Anterior cingulate cortex (tissue), 58 donors: Measurements from ENCODE around the gene CDNF.

Experiments used
- DNase-seq, 58 donors: peaks; one replicate each; lab custom pipeline; 2025; lab: John Stamatoyannopoulos, UW

CDNF gene

DNA sequence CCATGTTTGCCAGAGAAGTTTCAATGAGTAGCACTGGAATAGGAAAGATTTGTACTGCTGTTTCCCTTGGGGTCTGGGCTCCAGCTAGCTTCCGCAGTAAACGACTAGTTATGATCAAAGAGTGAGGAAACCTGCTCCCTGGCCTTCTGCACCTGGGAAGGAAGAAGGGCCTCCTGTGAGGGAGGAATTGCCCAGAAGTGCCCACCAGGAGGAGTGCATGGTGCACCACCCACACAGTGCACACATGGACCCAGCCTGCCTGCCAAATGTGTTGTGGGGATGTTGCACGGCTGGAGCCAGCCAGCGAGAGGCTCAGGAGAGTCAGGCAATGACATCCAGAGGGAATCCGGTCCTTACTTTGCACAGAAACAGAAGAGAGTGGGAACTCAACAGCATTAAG is 36.1 kb downstream of the CDNF start:
- DNase-seq: no peak

DNA sequence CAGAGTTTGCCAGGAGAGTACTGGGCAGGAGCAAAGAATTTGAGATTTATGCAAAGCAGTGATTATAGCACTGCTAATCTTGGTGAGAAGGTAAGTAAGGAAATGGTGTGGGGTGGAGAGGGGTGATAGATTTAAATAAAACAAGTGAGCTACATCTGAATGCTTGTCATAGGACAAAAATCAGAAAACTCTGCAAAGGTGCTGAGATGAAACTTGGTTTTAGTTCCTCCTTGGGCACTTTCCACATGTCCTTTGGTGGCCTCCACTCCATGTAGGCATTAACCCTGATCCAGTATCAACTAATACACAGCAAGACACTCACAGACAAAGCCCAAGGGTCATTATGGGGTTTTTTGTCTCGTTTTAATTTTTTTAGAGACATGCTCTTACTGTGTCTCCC is 37.4 kb downstream of the CDNF start:
- DNase-seq: no peak

DNA sequence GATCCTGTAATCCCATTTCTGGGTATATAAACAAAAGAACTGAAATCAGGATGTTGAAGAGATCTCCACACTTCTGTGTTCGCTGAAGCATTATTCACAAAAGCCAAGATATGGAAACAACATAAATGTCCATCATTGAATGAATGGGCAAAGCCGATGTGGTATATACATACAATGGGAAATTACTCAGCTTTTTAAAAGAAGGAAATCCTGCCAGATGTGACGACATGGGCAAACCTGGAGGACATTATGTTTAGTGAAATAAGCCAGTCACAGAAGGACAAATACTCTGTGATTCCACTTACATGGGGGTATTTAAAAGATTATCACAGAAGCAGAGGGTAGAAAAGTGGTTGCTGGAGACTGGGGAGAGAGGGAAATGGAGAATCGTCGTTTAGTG is 39.2 kb downstream of the CDNF start:
- no peak for DNase-seq

DNA sequence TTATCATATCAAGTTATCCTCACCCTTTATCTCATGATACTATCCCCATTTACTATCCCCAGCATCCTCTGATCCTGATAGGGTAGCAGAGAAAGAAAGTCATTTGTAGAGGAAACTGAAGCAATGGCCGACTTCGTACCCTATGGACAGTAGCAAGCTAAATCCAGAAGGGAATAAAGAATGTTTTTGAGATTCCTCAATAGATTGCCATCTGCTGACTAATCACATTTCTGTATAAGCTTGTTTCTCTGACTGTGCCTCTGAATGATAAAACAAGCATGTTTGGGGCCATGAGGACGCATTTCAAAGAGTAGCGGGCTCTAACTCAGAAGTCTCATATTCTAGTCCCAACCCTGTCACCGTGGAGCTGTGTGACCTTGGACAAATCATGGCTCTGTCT is 49.9 kb downstream of the CDNF start:
- DNase-seq: no peak

DNA sequence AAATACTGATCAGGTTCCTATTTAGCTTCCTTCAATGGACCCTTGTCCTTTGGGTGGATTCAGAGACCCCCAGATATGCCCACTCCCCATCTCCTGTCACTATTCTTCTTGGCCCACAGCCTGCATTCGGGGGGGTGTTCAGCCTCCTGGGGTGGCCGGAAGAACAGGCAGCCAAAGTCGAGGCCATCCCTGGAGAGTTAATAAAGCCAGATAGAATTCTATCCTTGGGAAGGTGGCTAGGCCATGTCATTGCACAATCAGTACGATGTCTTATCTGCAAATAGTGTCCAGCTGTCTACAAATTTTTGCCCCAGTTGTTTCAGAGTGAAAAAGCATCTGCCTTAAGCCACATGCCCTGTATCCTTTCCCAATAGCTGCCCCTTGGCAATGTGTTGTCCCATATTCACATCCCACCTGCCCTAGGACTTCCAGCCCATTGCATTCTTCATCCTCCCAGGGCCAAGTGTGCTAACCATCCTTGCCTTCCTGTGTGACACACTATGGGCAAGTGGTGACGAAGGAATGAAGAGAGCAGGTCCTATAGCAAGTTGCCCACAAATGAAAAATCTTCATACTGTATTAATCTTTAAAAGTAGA is 53.3 kb downstream of the CDNF start:
- no peak for DNase-seq

DNA sequence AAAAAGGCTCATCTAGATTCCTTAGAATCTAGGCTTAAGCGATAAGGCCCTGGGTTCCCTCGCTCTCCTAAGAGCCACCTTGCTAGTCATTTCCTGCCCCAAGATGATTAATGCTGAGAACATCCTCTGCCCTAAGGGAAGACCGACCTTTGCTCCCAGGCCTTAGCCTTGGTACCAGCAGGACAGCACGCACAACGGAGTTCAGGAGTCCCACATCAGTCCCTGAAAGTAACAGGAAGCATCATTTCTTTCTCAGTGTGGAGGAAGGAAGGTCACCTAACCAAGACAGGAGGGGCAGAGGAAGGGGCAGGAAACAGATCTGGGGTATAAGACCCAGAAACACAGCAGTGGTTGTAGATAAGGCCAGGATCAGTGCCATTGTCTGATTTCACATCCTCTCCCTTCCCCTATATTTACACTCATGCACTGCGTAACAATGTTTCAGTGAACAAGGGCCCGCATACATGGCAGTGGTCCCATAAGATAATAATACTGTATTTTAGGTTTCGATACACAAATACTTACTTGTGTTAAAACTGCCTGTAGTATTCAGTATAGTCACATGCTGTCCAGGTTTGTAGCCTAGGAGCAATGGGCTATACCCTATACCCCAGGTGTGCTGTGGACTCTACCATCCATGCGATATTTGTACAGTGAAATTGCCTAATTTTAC is 55.0 kb downstream of the CDNF start:
- no peak for DNase-seq

DNA sequence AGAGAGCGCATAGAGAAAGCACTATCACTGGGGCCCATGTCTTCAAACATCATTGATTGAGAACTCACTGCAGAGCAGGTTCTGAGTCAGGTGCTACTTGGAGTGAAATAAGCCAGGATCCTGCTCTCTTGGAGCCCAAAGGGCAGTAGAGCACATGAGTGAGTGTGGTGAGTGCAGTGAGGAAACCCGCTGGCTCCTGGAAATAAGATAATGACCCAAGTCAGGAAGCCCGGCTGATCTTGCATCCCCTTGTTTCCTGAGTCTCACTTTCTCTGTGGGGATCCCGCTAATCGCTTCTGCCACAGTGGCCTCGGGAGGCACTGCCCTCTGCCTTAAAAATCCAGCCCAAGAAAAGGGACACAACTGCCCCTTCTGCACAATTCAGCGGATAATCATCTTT is 56.1 kb downstream of the CDNF start:
- no peak for DNase-seq

DNA sequence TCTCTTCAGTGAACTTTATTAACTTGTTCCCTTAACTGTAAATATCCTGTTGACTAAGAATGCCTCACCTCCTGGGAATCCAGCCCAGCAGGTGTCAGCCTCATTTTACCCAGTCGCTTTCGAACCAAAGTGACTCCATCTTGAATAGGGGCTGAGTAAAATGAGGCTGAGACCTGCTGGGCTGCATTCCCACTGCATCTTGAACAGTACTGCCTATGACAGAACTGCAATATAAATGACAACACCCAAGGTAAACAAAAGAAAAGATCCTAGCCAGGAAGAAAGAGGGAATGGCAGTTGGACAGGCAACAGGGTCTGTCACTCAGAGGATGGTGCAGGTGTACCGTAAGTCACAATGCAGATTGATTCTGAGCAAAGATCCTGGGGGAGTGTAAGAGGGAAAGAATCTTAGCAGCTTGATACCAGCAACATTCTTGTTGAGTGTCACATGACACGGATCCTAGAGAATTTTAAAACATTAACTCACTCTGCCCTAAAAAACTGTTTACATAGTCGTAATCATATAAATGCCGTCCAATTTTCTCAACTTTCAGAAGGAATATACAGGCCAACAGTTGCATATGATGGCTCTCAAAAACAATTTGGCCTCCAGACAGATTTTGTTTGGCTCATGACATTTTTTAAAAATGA is 58.7 kb downstream of the CDNF start:
- DNase-seq: no peak

DNA sequence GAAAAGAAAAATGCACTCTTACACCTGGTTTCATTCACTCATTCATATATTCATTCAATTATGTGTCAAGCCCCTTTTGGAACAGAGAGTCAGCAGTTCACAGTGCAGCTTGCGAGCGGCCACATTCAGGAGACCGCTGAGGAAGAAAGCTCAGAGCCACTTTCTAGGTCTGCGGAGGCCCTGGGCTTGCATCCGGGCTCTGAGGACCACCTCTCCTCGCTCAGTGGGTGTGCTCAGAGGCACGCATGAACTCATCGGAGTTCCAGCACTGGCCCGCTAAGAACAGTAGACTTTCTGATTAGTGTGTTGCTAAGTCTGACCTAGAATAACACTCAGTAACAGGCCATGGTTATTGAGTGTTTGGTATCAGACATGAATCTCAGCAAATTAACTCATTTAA is 61.3 kb downstream of the CDNF start:
- no peak for DNase-seq

DNA sequence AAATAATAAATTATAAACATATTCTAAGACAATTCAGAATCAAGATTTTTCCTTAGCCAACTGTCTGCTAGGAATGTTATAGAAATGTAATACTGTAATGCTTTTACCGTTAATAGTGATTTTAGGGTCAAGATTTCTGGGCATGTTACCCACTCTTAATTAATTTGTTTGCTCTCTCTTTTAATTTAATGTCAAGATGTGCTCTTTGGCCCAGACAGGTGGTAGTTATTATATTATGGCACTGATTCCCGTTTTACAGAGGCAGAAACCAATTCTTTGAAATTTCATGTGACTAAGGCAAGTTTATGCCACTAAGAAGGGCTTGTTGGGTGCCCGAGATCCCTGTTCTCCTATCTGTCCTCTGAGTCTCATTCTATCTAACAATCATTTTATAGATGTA is 62.2 kb downstream of the CDNF start:
- no peak for DNase-seq

DNA sequence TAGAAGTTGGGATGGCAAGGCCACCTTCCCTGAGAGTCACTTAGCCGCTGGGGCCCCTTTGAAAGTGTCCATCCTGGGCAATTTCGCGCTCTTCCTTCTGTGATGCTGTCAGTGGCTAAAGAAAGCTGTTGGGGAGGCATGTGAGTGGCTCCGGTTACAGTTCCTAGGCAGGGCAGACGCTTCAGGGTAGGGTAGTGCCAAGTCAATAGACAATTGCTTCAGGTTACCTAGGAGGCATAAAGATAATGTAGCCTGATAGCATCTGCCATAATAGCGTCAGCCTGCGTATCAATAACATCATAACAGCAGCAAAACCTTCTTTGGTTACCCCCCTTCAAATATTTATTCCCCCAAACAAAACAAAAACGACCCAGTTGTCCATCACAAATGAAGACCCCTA is 63.0 kb downstream of the CDNF start, which contains the start of gene FAM107B:
FAM107B (minus strand) TSS at position 101 of the 400 bp plus-strand sequence. CDS start 234 bp downstream, outside the sequence.
- DNase-seq: no peak

DNA sequence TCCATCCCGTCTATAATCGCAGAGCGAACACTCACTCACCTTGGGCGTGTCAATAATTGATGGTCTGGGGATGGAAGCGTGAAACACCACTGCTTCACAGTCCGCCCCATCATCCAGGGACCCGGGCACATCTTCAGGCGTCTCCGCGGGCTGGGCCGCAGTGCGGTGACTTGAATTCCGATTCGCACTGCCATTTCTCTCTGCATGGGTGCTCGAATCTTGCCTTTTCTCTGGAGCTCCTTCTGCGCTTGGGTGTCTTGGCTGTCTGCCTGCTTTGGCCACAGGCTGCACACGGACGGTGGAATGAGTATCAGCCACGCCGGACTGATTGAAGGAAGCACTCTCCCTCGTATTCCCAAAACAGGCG is 63.6 kb downstream of the CDNF start:
- DNase-seq: no peak

DNA sequence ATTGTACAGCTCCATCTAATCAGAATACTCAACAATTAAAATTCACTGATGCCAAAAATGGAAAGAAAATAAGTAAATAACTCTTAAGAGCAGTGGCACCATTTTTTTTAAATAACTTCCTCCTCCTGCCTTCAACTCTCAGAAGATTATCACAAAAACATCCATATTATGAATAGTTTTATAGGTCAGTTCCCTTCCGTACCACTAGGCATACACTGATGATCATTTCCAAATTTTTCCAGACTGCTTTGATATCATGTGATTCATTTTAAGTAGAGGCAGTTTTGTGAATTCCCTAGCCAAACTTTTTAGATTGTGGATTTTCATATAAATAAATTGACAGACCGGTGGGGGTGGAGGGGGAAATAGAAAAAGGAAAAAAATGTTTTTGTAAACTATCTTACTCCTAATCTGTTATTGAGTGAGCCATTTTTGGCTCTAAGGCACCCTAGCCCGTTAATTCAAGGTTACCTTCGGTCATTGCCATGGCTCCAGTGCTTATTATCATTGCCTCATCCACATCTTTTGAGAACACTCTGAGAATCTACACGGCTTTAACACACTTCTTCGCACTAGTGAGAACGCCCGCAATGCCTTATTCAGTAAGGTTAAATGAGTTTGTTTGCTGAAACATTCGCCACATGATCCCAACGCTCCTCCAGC is 64.2 kb downstream of the CDNF start:
- DNase-seq: no peak

DNA sequence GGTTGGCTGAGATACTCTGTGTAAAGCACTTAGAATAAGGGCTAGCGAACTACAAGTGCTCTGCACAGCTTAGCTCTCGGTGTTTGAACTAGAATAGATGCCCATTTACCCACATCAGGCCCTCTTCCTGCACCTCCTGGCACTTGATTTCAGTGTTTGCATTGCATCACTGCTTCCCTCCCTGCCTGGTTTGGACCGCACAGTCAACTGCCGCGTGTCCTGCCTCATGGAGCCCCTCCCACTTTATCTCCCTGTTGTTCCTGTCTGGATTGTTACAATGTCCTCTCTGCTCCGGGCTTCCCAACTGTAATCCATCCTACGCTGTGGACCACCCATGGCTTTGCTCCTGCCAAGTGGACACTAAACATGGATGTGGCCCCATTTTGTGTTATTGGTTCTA is 65.4 kb downstream of the CDNF start:
- DNase-seq: no peak

DNA sequence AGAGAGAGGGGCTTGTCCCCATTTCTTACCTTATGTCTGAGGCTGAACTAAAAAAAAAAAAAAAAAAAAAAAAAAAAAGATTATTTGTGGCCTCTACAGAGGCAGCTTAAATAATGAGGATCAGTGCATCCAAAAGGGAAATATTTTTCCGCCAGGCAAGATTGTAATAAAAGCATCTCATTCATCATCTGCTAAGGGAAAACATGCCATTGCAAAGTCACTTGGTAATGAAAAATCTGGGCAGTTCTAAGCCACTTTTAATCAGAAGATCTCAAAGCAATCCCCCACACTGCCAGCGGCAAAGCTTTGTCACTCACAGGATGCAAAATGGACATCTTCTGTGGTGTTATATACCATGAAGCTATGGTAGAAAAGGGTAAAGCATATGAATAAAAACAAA is 66.9 kb downstream of the CDNF start:
- no peak for DNase-seq
